ENCODE measurements around the gene PBX4.

Gene PBX4

GRCh38 chr19:19597809-19598306, 20.6 kb downstream of the PBX4 start:
- TF ChIP-seq CTCF (conservative IDR thresholded peaks at IDR 0.05; ENCODE audit: low read length), result no peak
- no peak for DNase-seq (ENCODE audit: low read depth)

GRCh38 chr19:19595171-19595701, 23.3 kb downstream of the PBX4 start:
- TF ChIP-seq CTCF (conservative IDR thresholded peaks at IDR 0.05; ENCODE audit: low read length), result no peak
- H3K4me3 ChIP-seq (ENCODE audit: low read length), result no peak overlapping the region
- DNase-seq (ENCODE audit: low read depth), result peak; percentile 52

More at GRCh38 chr19:19597809-19598306, 20.6 kb downstream of the PBX4 start:
- no peak overlapping the region for H3K4me3 ChIP-seq (ENCODE audit: low read length)

- DNase-seq (ENCODE audit: low read depth), result no peak
- H3K4me3 ChIP-seq (ENCODE audit: low read length), result no peak overlapping the region
- TF ChIP-seq CTCF (conservative IDR thresholded peaks at IDR 0.05; ENCODE audit: low read length), result no peak
These were observed 24.1 kb downstream of the PBX4 start for GRCh38 chr19:19594381-19594780.

GRCh38 chr19:19592690-19593089, 25.8 kb downstream of the PBX4 start:
- TF ChIP-seq CTCF (conservative IDR thresholded peaks at IDR 0.05; ENCODE audit: low read length), result no peak
- H3K4me3 ChIP-seq (ENCODE audit: low read length), result no peak overlapping the region
- no peak for DNase-seq (ENCODE audit: low read depth)

- peak overlapping the region; percentile 33 for H3K4me3 ChIP-seq (ENCODE audit: low read length)
- peak; percentile 97 for DNase-seq (ENCODE audit: low read depth)
- no peak for TF ChIP-seq CTCF (conservative IDR thresholded peaks at IDR 0.05; ENCODE audit: low read length)
These were observed 27.2 kb downstream of the PBX4 start for GRCh38 chr19:19591133-19591825.

GRCh38 chr19:19588546-19588945, 29.9 kb downstream of the PBX4 start:
- H3K4me3 ChIP-seq (ENCODE audit: low read length), result no peak overlapping the region
- peak; percentile 31 for DNase-seq (ENCODE audit: low read depth)
- no peak for TF ChIP-seq CTCF (conservative IDR thresholded peaks at IDR 0.05; ENCODE audit: low read length)

- no peak overlapping the region for H3K4me3 ChIP-seq (ENCODE audit: low read length)
- DNase-seq (ENCODE audit: low read depth), result no peak
- TF ChIP-seq CTCF (conservative IDR thresholded peaks at IDR 0.05; ENCODE audit: low read length), result no peak
These were observed 30.7 kb downstream of the PBX4 start for GRCh38 chr19:19587771-19588170.
